OCI-LY1 (cell line): ENCODE measurements around the gene COL23A1.

Source experiments
- CTCF ChIP-seq: fragments of 200-600 bp; sonication (generic), shearing (Covaris generic); IDR thresholded peaks from 2 replicates; pipeline ENCODE4 v1.5.1; 2017; ENCODE audit warnings: mild to moderate bottlenecking, antibody characterized with exemption, low read length, moderate library complexity, mixed read lengths
- EZH2 ChIP-seq: fragments of 200-600 bp; sonication (generic), shearing (Covaris generic); IDR thresholded peaks from 2 replicates; pipeline ENCODE4 v1.8.0; 2017; ENCODE audit warnings: borderline replicate concordance, mixed run types, mild to moderate bottlenecking, antibody characterized with exemption, low read length, moderate library complexity, mixed read lengths

DNA sequence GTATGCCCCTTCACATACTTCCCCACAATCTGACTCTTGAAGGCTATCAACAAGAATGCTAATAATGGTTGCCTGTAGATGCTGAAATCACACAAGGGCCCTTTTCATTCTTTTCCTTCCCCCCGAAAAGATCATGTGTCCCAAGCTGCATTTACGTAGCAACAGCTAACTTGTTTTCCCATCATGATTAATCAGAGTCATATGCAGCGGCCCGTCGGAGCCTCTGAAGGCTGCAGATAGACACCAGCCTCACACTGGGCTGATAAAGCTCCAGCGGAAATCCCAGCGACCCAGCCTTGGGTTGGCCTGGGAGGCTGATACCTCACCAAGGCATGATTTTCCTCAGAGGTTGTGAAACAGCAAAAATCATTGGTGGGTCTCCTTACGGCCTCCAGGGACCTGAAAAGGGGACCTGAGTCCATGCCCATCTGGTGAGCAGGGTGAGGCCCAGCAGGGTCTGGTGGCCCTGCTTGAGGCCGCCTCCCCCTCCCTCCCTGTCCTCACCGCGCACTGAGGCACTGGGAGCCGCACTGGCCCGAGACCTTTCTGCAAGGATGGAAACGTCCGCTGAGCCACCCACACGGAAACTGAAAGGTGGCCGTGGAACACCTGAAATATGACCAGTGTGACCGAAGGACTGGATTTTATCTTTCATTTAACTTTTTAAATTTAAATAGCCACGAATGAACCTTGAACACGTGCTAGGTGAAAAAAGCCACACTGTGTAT is 243.4 kb downstream of the COL23A1 start:
- TF ChIP-seq CTCF, result no peak
- TF ChIP-seq EZH2, result no peak
